Measurements from ENCODE around the gene COQ10B.

Gene COQ10B

DNA sequence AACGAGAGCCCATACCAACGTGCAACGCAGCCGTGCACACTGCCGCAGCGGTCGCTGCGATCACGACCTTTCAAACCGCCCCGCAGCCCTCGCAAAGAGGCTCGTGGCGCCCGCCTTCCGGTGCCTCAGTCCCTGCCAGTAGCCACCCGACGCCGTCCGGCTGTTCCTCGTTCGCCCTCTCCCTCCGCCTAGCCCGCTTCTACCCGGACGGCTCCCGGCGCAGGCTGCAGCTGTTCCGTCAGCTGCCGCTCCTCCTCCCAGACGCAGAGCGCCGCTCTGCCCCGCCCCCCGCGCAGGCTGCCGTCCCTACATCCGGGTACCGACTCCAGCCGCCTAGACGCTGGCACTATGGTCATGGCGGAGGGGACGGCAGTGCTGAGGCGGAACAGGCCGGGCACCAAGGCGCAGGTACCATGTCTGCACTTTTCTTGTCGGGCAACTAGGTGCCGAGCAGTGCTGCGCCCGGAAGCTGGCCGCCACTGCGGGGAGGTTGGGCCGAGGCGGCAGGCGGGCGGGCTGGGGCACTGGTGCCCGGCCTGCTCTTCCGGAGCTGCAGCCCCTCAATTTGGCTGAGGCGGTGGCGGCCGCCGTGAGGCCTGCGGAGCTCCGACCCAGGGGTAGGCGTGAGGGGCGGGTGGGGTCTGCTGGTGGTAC, 62.5 kb downstream of the COQ10B start, which contains the start of gene MOB4:
Gene MOB4, plus strand, starts transcription at position 328 of the 654 bp plus-strand sequence. Its CDS starts 21 bp downstream, at position 349.
- peak within 1 kb of the TSS; percentile 84 for H3K9ac ChIP-seq (ENCODE audit: low read length)
- no peaks in the 10 kb centered on the region for H3K9me3 ChIP-seq (ENCODE audit: low read length)
- no peaks in the 10 kb centered on the region for H4K20me1 ChIP-seq (ENCODE audit: insufficient read depth, low read length)
- H3K4me1 ChIP-seq (ENCODE audit: insufficient read depth, low read length, severe bottlenecking) = peaks cover 31% of the 10 kb centered on the region
- H3K9me2 ChIP-seq (ENCODE audit: low read depth, low read length) = no peaks in the 10 kb centered on the region
- H3K4me2 ChIP-seq (ENCODE audit: low read length) = peak within 1 kb of the TSS; percentile 84
- no peaks in the 10 kb centered on the region for H3K27me3 ChIP-seq (ENCODE audit: insufficient read depth, low read length)
- H3K4me3 ChIP-seq (ENCODE audit: low read depth, low read length, poor library complexity, severe bottlenecking) = peak within 1 kb of the TSS; percentile 84
- 0 out of 2 replicates have a peak within 1 kb of the TSS, but pooled peaks have one; percentile 4 for H2AFZ ChIP-seq (ENCODE audit: low read length)
- H3F3A ChIP-seq (ENCODE audit: insufficient read depth, low read length) = no peaks in the 10 kb centered on the region
- H3K79me2 ChIP-seq (ENCODE audit: insufficient read depth, low read length) = peaks cover 51% of the 10 kb centered on the region
- H3K27ac ChIP-seq (ENCODE audit: low read depth, low read length, poor library complexity, severe bottlenecking) = peak within 1 kb of the TSS; percentile 91
- no peak for TF ChIP-seq EZH2 (IDR thresholded peaks at IDR 0.05; ENCODE audit: borderline replicate concordance, low read length)
- TF ChIP-seq, protein P1, sequence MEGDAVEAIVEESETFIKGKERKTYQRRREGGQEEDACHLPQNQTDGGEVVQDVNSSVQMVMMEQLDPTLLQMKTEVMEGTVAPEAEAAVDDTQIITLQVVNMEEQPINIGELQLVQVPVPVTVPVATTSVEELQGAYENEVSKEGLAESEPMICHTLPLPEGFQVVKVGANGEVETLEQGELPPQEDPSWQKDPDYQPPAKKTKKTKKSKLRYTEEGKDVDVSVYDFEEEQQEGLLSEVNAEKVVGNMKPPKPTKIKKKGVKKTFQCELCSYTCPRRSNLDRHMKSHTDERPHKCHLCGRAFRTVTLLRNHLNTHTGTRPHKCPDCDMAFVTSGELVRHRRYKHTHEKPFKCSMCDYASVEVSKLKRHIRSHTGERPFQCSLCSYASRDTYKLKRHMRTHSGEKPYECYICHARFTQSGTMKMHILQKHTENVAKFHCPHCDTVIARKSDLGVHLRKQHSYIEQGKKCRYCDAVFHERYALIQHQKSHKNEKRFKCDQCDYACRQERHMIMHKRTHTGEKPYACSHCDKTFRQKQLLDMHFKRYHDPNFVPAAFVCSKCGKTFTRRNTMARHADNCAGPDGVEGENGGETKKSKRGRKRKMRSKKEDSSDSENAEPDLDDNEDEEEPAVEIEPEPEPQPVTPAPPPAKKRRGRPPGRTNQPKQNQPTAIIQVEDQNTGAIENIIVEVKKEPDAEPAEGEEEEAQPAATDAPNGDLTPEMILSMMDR (IDR thresholded peaks at IDR 0.05; ENCODE audit: low read length) = no peak
- H3K36me3 ChIP-seq (ENCODE audit: insufficient read depth, low read length) = peaks cover 8% of the 10 kb centered on the region

DNA sequence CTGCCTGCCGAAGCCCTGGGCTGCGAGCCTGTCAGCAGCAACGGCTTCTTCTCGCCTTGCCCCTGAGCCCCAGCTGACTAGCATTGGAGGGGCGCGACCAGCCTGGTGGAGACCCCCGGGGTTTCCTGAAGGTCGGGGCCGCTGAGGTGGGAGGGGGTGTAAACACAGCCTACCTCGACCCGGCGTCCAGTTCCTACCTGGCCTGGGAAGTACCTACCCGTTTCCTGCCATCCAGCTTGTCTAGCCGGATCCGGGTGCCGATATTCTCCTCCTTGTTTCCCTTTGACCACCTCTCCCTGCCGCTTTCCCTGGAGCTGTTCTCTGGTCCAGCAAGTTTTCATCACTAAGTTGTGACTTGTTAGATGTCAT, 63.0 kb downstream of the COQ10B start:
- no peaks in the 10 kb centered on the region for H3K9me2 ChIP-seq (ENCODE audit: low read depth, low read length)
- H3K27me3 ChIP-seq (ENCODE audit: insufficient read depth, low read length) = no peaks in the 10 kb centered on the region
- TF ChIP-seq EZH2 (IDR thresholded peaks at IDR 0.05; ENCODE audit: borderline replicate concordance, low read length) = no peak
- TF ChIP-seq, protein P1 (IDR thresholded peaks at IDR 0.05; ENCODE audit: low read length) = no peak
- peak overlapping the region; percentile 82 for H3K4me2 ChIP-seq (ENCODE audit: low read length)
- H3K4me1 ChIP-seq (ENCODE audit: insufficient read depth, low read length, severe bottlenecking) = peaks cover 31% of the 10 kb centered on the region
- H3K9ac ChIP-seq (ENCODE audit: low read length) = peak overlapping the region; percentile 84
- H3K9me3 ChIP-seq (ENCODE audit: low read length) = no peaks in the 10 kb centered on the region
- H3K27ac ChIP-seq (ENCODE audit: low read depth, low read length, poor library complexity, severe bottlenecking) = peak overlapping the region; percentile 91
- H2AFZ ChIP-seq (ENCODE audit: low read length) = no peak overlapping the region
- H4K20me1 ChIP-seq (ENCODE audit: insufficient read depth, low read length) = no peaks in the 10 kb centered on the region
- peak overlapping the region; percentile 84 for H3K4me3 ChIP-seq (ENCODE audit: low read depth, low read length, poor library complexity, severe bottlenecking)
- H3F3A ChIP-seq (ENCODE audit: insufficient read depth, low read length) = no peaks in the 10 kb centered on the region
- H3K36me3 ChIP-seq (ENCODE audit: insufficient read depth, low read length) = peaks cover 10% of the 10 kb centered on the region
- peaks cover 54% of the 10 kb centered on the region for H3K79me2 ChIP-seq (ENCODE audit: insufficient read depth, low read length)

- Histone ChIP-seq H3K9ac (ENCODE audit: low read length) (peak overlapping the region; percentile 84), H3K36me3 (ENCODE audit: insufficient read depth, low read length) (peaks cover 10% of the 10 kb centered on the region), H3K4me2 (ENCODE audit: low read length) (peak overlapping the region; percentile 82), H2AFZ (ENCODE audit: low read length) (no peak overlapping the region), H4K20me1 (ENCODE audit: insufficient read depth, low read length) (no peaks in the 10 kb centered on the region), H3K4me3 (ENCODE audit: low read depth, low read length, poor library complexity, severe bottlenecking) (peak overlapping the region; percentile 84), H3K27me3 (ENCODE audit: insufficient read depth, low read length) (no peaks in the 10 kb centered on the region), H3K79me2 (ENCODE audit: insufficient read depth, low read length) (peaks cover 60% of the 10 kb centered on the region), H3K9me2 (ENCODE audit: low read depth, low read length) (no peaks in the 10 kb centered on the region), H3K4me1 (ENCODE audit: insufficient read depth, low read length, severe bottlenecking) (peaks cover 31% of the 10 kb centered on the region), H3F3A (ENCODE audit: insufficient read depth, low read length) (no peaks in the 10 kb centered on the region), H3K9me3 (ENCODE audit: low read length) (no peaks in the 10 kb centered on the region), H3K27ac (ENCODE audit: low read depth, low read length, poor library complexity, severe bottlenecking) (peak overlapping the region; percentile 91)
- no peak for TF ChIP-seq EZH2 (IDR thresholded peaks at IDR 0.05; ENCODE audit: borderline replicate concordance, low read length)
These were observed 63.8 kb downstream of the COQ10B start for GRCh38 chr2:197517150-197517549.
